HepG2 (cell line): ENCODE data around the gene MRPL14. TPM values are rescaled to one million over a fixed set of nuclear protein-coding genes. Genes with fewer than 3 reads are reported as not detected.

Experiments used
- ARNT ChIP-seq: fragments of 450-650 bp; IDR thresholded peaks from 2 replicates; pipeline ENCODE4 v1.6.1; 2017
- FOXK2 ChIP-seq: fragments of 450-650 bp; IDR thresholded peaks from 2 replicates; pipeline ENCODE4 v1.6.1; 2016
- FOXO4 ChIP-seq: sonication (generic); formaldehyde crosslinking; conservative IDR thresholded peaks from 2 replicates; pipeline ENCODE4 v1.8.1; 2023; ENCODE audit warnings: missing genetic modification reagents
- GLI4 ChIP-seq: sonication (generic); formaldehyde crosslinking; IDR thresholded peaks from 2 replicates; pipeline ENCODE4 v1.5.1; 2020; ENCODE audit warnings: missing genetic modification reagents, mild to moderate bottlenecking, moderate library complexity, borderline replicate concordance
- GLMP ChIP-seq: sonication (generic); formaldehyde crosslinking; IDR thresholded peaks from 2 replicates; pipeline ENCODE4 v1.9.0; 2021; ENCODE audit warnings: missing genetic modification reagents, mild to moderate bottlenecking, borderline replicate concordance
- NFE2L2 ChIP-seq: fragments of 150-350 bp; IDR thresholded peaks from 2 replicates; pipeline ENCODE4 v1.6.1; 2014; ENCODE audit warnings: low read length
- NPAS2 ChIP-seq: sonication (generic); formaldehyde crosslinking; IDR thresholded peaks from 2 replicates; pipeline ENCODE4 v1.8.0; 2022; ENCODE audit warnings: mild to moderate bottlenecking, missing genetic modification reagents, borderline replicate concordance
- NR2F2 ChIP-seq: IDR thresholded peaks from 2 replicates; pipeline ENCODE4 v1.6.1; 2012; ENCODE audit warnings: low read depth, inconsistent platforms, borderline replicate concordance
- PHF8 ChIP-seq: sonication (generic); formaldehyde crosslinking; IDR thresholded peaks from 2 replicates; pipeline ENCODE4 v1.5.0; 2020; ENCODE audit warnings: missing genetic modification reagents
- POLR2G ChIP-seq: fragments of 200-400 bp; formaldehyde crosslinking; IDR thresholded peaks from 2 replicates; pipeline ENCODE4 v1.6.1; 2018; ENCODE audit warnings: mild to moderate bottlenecking, low read depth, low read length, moderate library complexity
- RARG ChIP-seq: sonication (generic); formaldehyde crosslinking; IDR thresholded peaks from 2 replicates; pipeline ENCODE4 v1.4.0; 2020; ENCODE audit warnings: low read depth, mild to moderate bottlenecking, missing genetic modification reagents
- SETDB1 ChIP-seq: sonication (generic); formaldehyde crosslinking; IDR thresholded peaks from 2 replicates; pipeline ENCODE4 v1.5.1; 2020; ENCODE audit warnings: missing genetic modification reagents, mild to moderate bottlenecking, borderline replicate concordance
- SIX1 ChIP-seq: sonication (generic); formaldehyde crosslinking; IDR thresholded peaks from 2 replicates; pipeline ENCODE4 v1.4.0; 2020; ENCODE audit warnings: missing genetic modification reagents, borderline replicate concordance
- SNAPC5 ChIP-seq: sonication (generic); formaldehyde crosslinking; IDR thresholded peaks from 2 replicates; pipeline ENCODE4 v1.8.1; 2023; ENCODE audit warnings: mild to moderate bottlenecking, missing genetic modification reagents, borderline replicate concordance
- TIGD3 ChIP-seq: sonication (generic); formaldehyde crosslinking; IDR thresholded peaks from 2 replicates; pipeline ENCODE4 v1.5.1; 2020; ENCODE audit warnings: mild to moderate bottlenecking, missing genetic modification reagents, borderline replicate concordance
- ZBTB10 ChIP-seq: sonication (generic); formaldehyde crosslinking; IDR thresholded peaks from 2 replicates; pipeline ENCODE4 v1.4.0; 2020; ENCODE audit warnings: missing genetic modification reagents, borderline replicate concordance
- ZBTB43 ChIP-seq: sonication (generic); formaldehyde crosslinking; conservative IDR thresholded peaks from 2 replicates; pipeline ENCODE4 v1.4.0; 2020; ENCODE audit warnings: missing genetic modification reagents
- ZKSCAN5 ChIP-seq: sonication (generic); formaldehyde crosslinking; IDR thresholded peaks from 2 replicates; pipeline ENCODE4 v1.5.1; 2020; ENCODE audit warnings: mild to moderate bottlenecking, missing genetic modification reagents
- ZMYM2 ChIP-seq: sonication (generic); formaldehyde crosslinking; IDR thresholded peaks from 2 replicates; pipeline ENCODE4 v1.8.0; 2022; ENCODE audit warnings: mild to moderate bottlenecking, missing genetic modification reagents
- ZNF160 ChIP-seq: sonication (generic); formaldehyde crosslinking; IDR thresholded peaks from 2 replicates; pipeline ENCODE4 v1.8.0; 2022; ENCODE audit warnings: mild to moderate bottlenecking, inconsistent platforms, missing genetic modification reagents
- ZNF264 ChIP-seq: sonication (generic); formaldehyde crosslinking; IDR thresholded peaks from 2 replicates; pipeline ENCODE4 v1.4.0; 2020; ENCODE audit warnings: missing genetic modification reagents
- ZNF891 ChIP-seq: sonication (generic); formaldehyde crosslinking; IDR thresholded peaks from 2 replicates; pipeline ENCODE4 v1.5.0; 2020; ENCODE audit warnings: mild to moderate bottlenecking, missing genetic modification reagents
- polyA plus RNA-seq, 8 experiments: library from polyadenylated mRNA; depleted of rRNA in 3 of 8; stranded (reverse) in 7 of 8; unstranded in 1 of 8; fragments of >200 nt; fragmentation: Illumina TruSeq in 4 of 8; extraction: Trizol in 4 of 8; gene quantifications; 2 replicates each; pipeline versions ENCODE4 v1.2.1 to v1.2.3, GENCODE V29; 2011 to 2016; ENCODE audit warnings: low read depth in 4 of 8, missing spikeins in 1 of 8, mixed read lengths in 1 of 8; ENCODE audit not compliant: insufficient read depth in 1 of 8
- total RNA-seq, 5 experiments: library from RNA; depleted of rRNA; stranded (reverse); fragments of >200 nt; fragmentation: Illumina TruSeq; extraction: Trizol; gene quantifications; 2 replicates each; pipeline ENCODE4 v1.2.3, GENCODE V29; 2016; ENCODE audit warnings: low read depth in 1 of 5

Gene MRPL14
- total and polyA plus RNA-seq, 2 of the 13 experiments (the other 11 are each of a cell fraction or from before 2014, with no cell fraction given), result 157 to 178 TPM

- TF ChIP-seq ZBTB10 (CRISPR knock-in tag) (peak; percentile 80; the same call in 1 of the 2 replicates), ZNF891 (CRISPR knock-in tag) (peak; percentile 83), NPAS2 (CRISPR knock-in tag) (no peak), GLI4 (CRISPR knock-in tag) (no peak; the same call in 1 of the 2 replicates), FOXO4 (CRISPR knock-in tag) (no peak), ZNF264 (CRISPR knock-in tag) (no peak), TIGD3 (CRISPR knock-in tag) (no peak), ZNF160 (CRISPR knock-in tag) (peak; percentile 24; the same call in 1 of the 2 replicates), POLR2G (no peak), ARNT (no peak), PHF8 (CRISPR knock-in tag) (no peak; the same call in 1 of the 2 replicates), ZMYM2 (peak; percentile 49; the same call in 1 of the 2 replicates), NFE2L2 (no peak), SIX1 (no peak), ZBTB43 (CRISPR knock-in tag) (no peak), SETDB1 (CRISPR knock-in tag) (no peak), NR2F2 (no peak), RARG (no peak), FOXK2 (no peak), SNAPC5 (CRISPR knock-in tag) (no peak), GLMP (CRISPR knock-in tag) (no peak), ZKSCAN5 (CRISPR knock-in tag) (no peak)
Observed at GRCh38 chr6:44128020-44128917, 1.0 kb upstream of the MRPL14 start (continued).
